Measurements from ENCODE around the gene ATP5MC3. TPM values are rescaled to one million over a fixed set of nuclear protein-coding genes. Genes with fewer than 3 reads are reported as not detected.

ATP5MC3 gene
- total RNA-seq, 4 donors from 2014 or later = 202 to 358 (median 221) TPM

DNA sequence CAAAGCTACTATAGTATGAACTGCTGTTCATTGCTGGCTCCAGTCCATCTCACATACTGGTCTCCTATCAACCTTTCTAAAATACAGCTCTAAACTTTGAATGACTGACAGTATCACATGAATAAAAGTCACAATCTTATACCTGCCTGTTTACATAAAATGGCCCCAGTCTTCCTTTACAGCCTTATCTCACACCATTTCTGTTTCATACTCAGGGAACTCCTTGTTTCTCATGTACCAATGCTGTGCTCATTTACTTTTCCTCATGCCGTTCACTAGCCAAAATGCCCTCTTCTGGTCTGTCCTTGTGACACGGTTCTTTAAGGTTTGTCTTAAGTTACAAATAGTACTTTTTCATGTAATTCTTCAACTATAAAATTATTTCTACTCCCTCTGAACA lies 6.2 kb downstream of the ATP5MC3 start:
- Histone ChIP-seq H3K36me3 (peaks cover 0 to 38% of the 10 kb centered on the region in 2 donors), H3K4me1 (peaks cover 30 to 59% of the 10 kb centered on the region in 2 donors)
- in situ Hi-C loops (cut with MboI; ENCODE audit: low sequenced_read_pairs in 4 of 4) = no loop called here

GRCh38 chr2:175170659-175171304 lies 10.7 kb downstream of the ATP5MC3 start:
- no peak for TF ChIP-seq POLR2A (IDR thresholded peaks at IDR 0.05)
- TF ChIP-seq, protein P1, sequence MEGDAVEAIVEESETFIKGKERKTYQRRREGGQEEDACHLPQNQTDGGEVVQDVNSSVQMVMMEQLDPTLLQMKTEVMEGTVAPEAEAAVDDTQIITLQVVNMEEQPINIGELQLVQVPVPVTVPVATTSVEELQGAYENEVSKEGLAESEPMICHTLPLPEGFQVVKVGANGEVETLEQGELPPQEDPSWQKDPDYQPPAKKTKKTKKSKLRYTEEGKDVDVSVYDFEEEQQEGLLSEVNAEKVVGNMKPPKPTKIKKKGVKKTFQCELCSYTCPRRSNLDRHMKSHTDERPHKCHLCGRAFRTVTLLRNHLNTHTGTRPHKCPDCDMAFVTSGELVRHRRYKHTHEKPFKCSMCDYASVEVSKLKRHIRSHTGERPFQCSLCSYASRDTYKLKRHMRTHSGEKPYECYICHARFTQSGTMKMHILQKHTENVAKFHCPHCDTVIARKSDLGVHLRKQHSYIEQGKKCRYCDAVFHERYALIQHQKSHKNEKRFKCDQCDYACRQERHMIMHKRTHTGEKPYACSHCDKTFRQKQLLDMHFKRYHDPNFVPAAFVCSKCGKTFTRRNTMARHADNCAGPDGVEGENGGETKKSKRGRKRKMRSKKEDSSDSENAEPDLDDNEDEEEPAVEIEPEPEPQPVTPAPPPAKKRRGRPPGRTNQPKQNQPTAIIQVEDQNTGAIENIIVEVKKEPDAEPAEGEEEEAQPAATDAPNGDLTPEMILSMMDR (IDR thresholded peaks at IDR 0.05 in 4 of 5, conservative IDR thresholded peaks at IDR 0.05 in 1 of 5) = no peak
- H3K4me3 ChIP-seq = no peak overlapping the region
- intact Hi-C loops (cut with DNase I; ENCODE audit: low total_unique reads) (no loop called here), in situ Hi-C loops (cut with MboI; ENCODE audit: low sequenced_read_pairs in 4 of 4) (loop anchor here in 2 of 4 donors (25.0 kb wide), 1 partner anchor 683 kb away; the partner anchor contains the start of gene GPR155 (in 2 of the 2))
- no peak for DNase-seq
- H3K36me3 ChIP-seq = peaks cover 0 to 7% of the 10 kb centered on the region in 2 donors
- peaks cover 17 to 33% of the 10 kb centered on the region in 2 donors for H3K4me1 ChIP-seq
- ATAC-seq = no peak
- no peaks in the 10 kb centered on the region for H3K27me3 ChIP-seq
- H3K27ac ChIP-seq = no peak overlapping the region
- no peaks in the 10 kb centered on the region for H3K9me3 ChIP-seq

More for the DNA sequence above, 6.2 kb downstream of the ATP5MC3 start:
- TF ChIP-seq POLR2A (IDR thresholded peaks at IDR 0.05) = no peak
- TF ChIP-seq, protein P1 (IDR thresholded peaks at IDR 0.05 in 4 of 5, conservative IDR thresholded peaks at IDR 0.05 in 1 of 5) = no peak
- intact Hi-C loops (cut with DNase I; ENCODE audit: low total_unique reads) = no loop called here
- Histone ChIP-seq H3K9me3 (no peaks in the 10 kb centered on the region), H3K4me3 (no peak overlapping the region), H3K27me3 (no peaks in the 10 kb centered on the region), H3K27ac (peak overlapping the region in 2 of 4 donors; percentile 2 to 32)
- DNase-seq (no peak), ATAC-seq (no peak)

- peak overlapping the region; percentile 94 to 98 (median 96) for H3K27ac ChIP-seq
- intact Hi-C loops (cut with DNase I; ENCODE audit: low total_unique reads) = loop anchor here (2.0 to 10.0 kb wide), 3 partner anchors 682 to 766 kb away; partner anchors contain the start of gene GPR155
These were observed 12.3 kb downstream of the ATP5MC3 start for GRCh38 chr2:175169191-175169590.

GRCh38 chr2:175168564-175168945 lies 13.0 kb downstream of the ATP5MC3 start:
- ATAC-seq (peak in 1 of 2 donors; percentile 11), DNase-seq (no peak)
- peak overlapping the region; percentile 94 to 98 (median 96) for H3K27ac ChIP-seq
- intact Hi-C loops (cut with DNase I; ENCODE audit: low total_unique reads) (loop anchor here (1.0 to 10.0 kb wide), 4 partner anchors 13 to 766 kb away; partner anchors contain the start of genes ATP5MC3 and GPR155), in situ Hi-C loops (cut with MboI; ENCODE audit: low sequenced_read_pairs in 4 of 4) (loop anchor here in 2 of 4 donors (25.0 kb wide), 1 partner anchor 681 kb away; the partner anchor contains the start of gene GPR155 (in 2 of the 2))
- no peaks in the 10 kb centered on the region for H3K9me3 ChIP-seq
- H3K36me3 ChIP-seq = no peaks in the 10 kb centered on the region
- H3K4me3 ChIP-seq = peak overlapping the region; percentile 82 to 95 (median 94)
- peak in 1 of 2 donors; percentile 5 for TF ChIP-seq POLR2A (IDR thresholded peaks at IDR 0.05)
- TF ChIP-seq, protein P1 (IDR thresholded peaks at IDR 0.05 in 4 of 5, conservative IDR thresholded peaks at IDR 0.05 in 1 of 5) = no peak
- peaks cover 14 to 18% of the 10 kb centered on the region in 2 donors for H3K4me1 ChIP-seq
- no peaks in the 10 kb centered on the region for H3K27me3 ChIP-seq

More at GRCh38 chr2:175169191-175169590, 12.3 kb downstream of the ATP5MC3 start:
- no peak for ATAC-seq
- in situ Hi-C loops (cut with MboI; ENCODE audit: low sequenced_read_pairs in 4 of 4) = loop anchor here in 2 of 4 donors (25.0 kb wide), 1 partner anchor 682 kb away; the partner anchor contains the start of gene GPR155 (in 2 of the 2)
- H3K9me3 ChIP-seq = no peaks in the 10 kb centered on the region
- peak overlapping the region in 2 of 4 donors; percentile 93 to 95 for H3K4me3 ChIP-seq
- no peak for TF ChIP-seq POLR2A (IDR thresholded peaks at IDR 0.05)
- TF ChIP-seq, protein P1 (IDR thresholded peaks at IDR 0.05 in 4 of 5, conservative IDR thresholded peaks at IDR 0.05 in 1 of 5) = no peak
- no peaks in the 10 kb centered on the region for H3K36me3 ChIP-seq
- no peaks in the 10 kb centered on the region for H3K27me3 ChIP-seq
- no peak for DNase-seq
- peaks cover 17 to 24% of the 10 kb centered on the region in 2 donors for H3K4me1 ChIP-seq
